Ecto neural progenitor cell (in vitro differentiated cells): Measurements from ENCODE around the gene FAM204A.

Experiments
- DNase-seq: peaks from one replicate; pipeline ENCODE4 v3.0.0-alpha.2; 2018; ENCODE audit warnings: low spot score

Gene FAM204A

DNA sequence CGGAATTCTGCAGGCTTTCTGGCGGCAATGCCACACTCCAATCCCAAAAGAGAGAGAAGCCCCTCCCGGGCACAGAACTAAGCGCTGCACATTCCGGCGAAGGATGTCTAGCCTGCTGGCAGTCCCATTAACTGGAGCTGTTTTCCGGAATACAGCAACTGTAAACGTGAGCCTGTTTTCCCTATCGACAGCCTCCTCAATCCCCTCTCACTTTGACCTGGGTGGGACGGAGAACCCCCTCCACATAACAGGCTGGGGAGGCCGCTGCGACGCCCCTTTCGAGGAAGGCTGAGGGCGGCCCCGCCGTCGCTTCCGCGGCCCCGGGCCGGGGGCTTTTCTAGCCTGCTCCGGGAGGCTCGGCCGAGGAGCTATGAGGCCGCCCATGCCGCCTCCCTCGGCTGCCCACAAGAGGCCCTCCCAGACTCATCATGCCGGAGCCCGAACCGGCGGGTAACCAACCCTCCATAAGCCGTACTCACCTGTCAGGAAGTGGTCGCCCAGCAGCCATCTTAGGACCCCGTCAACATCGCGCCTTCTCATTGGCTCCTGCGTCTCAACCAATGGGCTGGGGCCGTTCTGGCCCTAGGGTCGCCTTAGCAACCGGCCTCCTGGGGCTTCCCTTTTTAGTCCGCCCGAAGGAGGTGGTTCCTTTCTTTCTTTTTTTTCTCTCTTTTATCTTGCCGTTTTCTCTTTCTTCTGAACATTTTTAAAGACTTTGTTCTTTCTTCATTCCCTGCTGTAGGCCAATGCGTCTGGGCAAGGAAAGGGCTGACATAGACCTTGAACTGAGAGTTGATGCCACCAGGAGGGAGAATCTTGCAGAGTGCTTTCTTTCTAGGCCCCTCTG, at the start of gene FAM204A:
Gene FAM204A (minus strand): TSS at position 534 of the 847 bp plus-strand sequence. CDS start 5,909 bp downstream, outside the sequence.
- peak; percentile 98 for DNase-seq

DNA sequence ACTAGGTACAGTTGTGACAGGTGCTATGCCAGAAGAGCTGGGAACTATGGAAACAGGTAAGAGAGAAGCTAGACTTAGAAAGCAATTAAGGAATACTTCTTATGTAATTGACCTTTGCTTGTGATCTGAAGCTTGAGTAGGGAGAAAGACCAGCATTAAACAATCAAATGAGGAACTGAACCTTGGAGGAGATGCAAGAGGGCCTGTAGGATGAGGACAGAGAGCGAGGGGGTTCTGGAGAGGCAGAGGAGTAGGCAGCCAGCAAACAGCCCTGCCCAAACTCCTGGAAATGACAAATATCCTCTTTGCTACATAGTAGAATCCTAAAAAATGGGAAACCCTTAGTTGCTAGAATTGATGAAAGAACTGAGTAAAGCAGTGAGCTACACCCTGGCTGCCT, 41.6 kb upstream of the FAM204A start:
- no peak for DNase-seq

DNA sequence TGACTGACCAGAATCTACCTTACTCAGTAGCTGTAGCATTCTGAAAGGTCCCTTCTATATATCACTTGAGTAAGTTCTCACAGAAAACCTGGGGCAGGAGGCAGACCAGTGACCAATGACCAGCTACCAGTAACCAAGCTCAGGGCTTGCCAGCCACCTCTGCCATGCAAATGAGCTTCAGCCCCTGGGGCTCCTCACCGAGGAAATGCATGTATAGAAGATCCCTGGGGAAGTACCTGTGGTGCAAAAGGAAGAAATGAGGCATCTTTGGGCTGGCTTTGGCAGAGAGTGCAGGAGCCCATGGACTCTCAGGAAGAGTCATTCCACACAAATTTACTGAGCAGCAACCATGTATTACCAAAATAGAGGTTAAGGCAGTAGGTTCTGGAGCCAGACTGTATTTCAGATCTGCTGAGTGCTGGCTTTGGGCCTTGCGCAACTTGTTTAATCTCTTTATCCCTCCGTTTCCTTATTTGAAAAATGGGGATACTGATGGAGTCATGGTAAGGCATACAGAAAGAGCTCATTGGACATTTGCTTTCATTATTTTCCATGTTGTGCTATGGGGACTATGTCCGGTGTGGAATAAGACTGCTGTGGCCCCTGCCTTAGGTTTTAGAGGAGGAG, 41.1 kb upstream of the FAM204A start:
- no peak for DNase-seq

DNA sequence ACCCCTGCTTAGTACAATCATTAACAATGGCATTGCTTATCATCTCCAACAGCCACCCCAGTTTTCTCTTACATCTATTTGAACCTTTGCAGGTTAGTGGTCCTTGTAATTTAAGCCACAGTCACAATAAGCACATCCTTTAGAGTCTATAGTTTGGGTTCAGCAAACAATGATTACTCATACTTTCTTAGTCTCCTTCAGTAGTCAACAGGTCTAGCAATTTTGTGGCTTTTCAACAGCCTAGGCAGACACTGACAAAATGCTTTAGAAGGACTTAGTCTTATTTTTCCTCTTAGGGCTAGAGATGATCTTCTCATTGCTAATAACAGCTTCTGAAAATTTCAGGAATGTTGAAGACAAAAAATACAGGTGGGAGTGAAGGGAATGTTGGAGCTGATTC, 32.3 kb upstream of the FAM204A start:
- DNase-seq: no peak

DNA sequence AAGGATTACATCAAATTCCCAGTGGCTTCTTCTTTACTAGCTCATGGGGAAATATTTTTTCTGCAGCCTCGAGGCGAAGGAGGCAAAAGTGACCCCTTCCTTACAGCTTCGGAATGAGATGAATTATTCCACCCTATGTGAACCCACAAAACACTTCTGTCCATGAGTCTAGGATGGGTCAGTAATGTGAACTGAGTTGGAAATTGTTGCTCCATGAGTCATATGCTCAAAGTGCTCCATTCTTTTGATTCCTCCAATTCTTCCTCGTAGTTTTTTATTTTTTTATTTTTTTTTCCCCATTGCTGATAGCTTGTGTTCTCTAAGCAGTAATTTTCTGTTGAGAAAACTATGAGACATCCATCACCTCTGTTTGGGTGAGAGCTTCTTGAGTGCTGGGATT, 31.7 kb upstream of the FAM204A start:
- no peak for DNase-seq

DNA sequence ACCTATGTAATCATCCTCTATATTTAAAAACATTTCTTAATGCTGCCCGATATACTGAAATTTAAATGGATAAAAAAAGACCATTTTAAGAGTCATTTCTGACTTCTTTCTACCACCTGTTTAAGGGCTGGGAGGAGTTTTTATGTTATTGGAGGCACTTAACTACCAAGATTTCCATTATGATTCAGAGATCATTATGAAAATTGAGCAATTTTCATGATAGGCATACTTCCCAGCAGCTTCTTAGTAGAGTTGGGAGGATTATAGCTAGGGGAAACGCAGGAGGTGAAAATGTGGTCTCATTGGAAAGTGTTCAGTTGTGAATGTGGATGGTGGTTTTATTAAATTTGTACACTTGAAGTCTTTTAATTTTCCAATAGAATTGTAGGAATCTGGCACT, 28.4 kb upstream of the FAM204A start:
- no peak for DNase-seq

DNA sequence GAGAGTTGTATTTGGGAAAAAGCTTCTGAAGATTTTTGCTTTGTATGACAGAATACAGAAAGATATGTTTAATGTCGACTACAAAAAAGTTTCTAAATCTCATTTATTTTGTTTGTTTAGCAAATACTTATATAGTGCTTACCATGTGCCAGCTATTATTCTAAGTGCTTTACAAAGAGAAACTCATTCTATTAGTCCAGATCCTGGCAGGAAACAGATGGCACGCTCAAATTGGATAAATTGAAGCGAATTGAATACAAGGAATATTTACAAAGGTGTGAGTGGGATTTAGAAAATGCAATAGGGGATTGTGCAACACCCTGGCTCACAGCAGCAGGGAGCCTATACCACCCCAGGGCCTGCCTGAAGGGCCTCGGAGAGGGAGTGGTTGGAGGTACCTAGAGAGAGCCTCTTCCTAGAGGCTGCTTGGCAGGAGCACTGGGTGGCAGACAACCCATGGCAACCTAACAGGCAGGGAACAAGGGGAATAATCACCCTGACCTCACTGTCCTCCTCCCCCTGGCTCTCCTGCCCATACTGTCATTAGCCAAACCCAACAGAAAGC, 27.6 kb upstream of the FAM204A start:
- no peak for DNase-seq

DNA sequence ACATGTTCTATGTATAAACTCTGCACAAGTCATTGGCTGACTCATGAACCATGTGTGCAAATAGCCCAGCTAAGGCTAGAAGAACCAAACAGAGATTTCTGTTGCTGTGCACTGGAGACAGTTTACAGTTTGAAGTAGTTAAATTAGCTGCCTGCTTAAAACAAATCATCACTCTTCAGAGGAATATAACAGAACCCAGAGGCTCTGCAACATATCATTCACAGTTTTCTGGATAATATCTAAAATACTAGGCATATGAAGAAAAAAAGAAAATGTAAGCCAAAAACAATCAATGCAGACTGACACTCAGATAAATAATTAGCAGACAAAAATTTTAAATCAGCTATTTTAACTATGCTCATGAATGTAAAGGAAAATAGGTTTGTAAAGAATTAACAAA, 23.6 kb upstream of the FAM204A start:
- no peak for DNase-seq

DNA sequence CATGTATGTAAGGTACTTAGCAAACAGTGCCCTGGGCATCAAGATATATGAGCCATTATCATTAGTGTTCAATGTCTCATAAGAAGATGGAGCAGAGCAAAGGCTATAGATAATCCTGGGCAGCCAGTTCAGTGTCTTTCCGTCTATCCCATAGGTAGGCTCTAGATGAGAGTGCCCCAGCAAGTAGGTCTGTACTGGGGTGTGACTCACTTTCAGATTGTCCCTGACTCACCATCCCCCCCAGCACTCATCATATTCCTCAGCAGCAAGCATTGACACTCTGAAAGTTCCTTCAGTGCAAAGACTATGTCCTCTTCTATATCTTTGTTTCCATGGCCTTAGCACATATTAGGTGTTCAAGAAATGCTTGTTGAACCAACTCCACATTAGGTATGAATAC, 20.0 kb upstream of the FAM204A start:
- no peak for DNase-seq

DNA sequence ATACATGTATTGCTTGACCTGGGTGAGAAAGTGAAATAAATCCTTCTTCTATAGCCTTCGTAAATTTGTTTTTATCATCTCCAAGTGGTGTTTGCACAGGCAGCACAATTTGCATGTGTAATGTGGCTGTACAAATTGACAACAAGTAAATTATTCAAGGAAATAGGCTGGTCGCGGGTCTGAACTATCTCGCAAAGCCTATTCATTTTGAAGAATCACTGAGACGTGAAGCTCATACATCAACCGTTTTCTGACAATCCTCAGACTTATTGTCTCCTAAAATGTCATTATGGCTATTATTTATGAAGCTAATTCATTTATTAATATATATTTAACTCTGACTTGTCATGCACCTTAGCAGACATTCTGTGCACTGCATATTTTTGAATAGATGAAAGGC, 16.2 kb upstream of the FAM204A start:
- DNase-seq: no peak

DNA sequence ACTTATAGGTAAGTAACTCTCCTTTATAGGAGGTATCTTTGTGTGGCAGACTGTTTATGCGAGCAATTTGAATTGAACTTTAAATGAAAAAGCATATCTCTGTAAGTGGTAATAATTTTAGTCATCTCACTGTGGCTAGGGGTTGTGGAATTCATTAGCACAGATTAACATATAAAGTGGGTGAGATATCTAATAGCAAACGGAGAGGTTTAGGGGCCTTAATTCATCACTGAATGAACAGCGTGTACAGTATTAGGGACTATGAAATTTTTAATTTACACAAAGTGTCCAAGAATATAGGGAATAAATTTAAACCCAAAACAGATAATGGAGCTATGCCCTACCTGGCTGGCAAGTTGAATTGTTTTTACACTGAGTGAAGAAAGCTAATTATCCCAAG, 15.7 kb upstream of the FAM204A start:
- no peak for DNase-seq

DNA sequence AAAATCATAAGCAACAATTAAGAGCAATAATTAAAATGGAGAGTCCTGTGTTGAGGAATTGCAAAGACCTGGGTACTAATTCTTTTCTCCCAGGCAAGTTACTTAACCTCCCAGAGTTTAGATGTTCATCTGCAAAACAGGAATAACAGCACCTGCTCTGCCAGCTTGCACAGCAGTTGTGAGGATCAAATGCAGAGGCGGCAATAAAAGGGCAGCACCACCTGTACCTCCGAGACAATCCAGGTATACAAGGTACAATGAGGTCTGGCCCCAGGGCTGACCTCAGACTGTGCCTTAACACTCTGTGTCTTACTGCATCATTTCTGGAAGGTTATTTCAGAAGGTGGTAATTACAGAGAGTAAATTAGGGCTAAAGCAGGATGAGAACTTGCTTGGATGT, 14.5 kb upstream of the FAM204A start:
- no peak for DNase-seq

DNA sequence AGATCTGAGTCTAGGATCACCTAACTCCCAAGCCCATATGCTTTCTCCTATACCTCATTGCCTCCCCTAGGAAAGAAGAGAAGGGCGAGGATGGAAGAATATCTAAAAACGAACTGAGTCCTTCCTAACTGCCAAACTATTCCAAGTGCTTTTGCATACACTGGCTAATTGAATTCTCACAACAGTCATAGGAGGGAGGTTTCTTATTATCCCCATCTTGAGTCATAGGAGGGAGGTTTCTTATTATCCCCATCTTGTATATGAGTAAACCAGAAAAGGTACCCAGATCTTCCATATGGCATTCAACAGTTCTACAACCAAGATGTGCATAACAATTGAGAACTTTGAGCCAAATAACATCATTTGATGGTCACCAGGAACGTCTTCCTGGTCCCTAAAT, 13.1 kb upstream of the FAM204A start:
- no peak for DNase-seq

DNA sequence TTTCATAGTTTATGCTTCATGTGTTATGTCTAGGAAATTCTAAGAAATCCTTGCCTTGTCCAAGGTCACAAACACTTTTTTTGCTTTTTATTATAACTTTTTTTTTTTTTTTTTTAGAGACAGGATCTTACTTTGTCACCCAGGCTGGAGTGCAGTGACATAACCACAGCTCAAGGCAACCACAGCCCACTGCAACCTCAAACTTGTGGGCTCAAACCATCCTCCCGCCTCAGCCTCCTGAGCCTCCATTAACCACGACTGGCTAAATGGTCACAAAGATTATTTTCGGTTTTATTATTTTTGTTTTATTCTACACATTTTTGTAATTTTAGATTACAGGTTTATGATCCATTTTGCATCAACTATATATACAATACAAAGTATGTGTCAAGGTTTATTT, 7.1 kb upstream of the FAM204A start:
- no peak for DNase-seq

DNA sequence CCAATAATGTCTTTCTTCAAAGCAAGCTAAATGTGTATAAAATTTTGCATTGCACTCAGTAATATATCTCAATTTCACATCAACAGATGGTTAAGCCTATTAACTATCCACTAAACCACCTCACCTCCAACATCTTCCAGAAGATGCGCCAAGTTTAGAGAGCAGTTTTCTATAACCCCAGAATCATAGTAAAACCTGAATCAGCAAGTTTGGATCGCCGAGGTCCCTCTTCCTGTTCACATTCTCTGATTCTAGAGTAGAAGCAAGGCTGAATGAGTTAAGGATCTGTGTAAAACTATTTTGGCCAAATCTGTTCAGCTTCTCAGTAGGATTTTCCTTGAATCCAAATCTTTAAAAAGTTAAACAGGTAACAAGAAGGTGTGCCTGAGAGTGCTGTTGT, 1.4 kb upstream of the FAM204A start:
- DNase-seq: no peak

DNA sequence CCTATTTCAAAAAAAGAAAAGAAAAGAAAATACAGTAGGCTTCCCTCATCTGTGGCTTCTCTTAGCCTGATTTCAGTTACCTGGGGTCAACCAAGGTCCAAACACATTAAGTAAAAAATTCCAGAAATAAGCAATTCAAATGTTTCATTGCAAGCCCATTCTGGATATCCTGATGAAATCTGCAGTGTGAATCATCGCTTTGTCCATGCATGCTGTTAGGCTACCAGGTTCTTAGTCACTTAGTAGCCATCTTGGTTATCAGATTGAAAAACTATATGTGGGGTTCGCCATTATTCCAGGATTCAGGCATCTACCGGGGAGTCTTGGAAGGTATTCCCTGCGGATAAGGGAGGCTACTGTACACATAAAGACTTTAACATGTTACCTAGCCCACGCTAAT, 991 bp upstream of the FAM204A start:
- no peak for DNase-seq

DNA sequence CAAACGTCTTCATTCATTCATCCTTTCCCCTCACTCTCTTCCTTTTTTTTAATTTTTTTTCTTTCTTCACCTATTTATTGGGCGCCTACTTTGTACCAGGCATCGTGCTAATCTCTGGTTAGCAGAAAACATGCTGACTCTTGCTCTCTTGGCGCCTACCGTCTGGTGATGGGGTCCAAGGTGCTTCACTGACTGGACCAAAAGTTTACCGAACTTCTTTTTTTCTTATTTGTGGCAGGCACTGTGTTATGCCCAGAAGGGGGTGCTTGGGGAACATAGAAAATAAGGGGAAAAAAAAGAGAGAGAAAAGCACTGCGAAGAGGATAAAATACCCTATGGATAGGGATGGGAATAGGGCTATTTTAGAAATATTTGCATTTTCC, 505 bp upstream of the FAM204A start:
- no peak for DNase-seq

DNA sequence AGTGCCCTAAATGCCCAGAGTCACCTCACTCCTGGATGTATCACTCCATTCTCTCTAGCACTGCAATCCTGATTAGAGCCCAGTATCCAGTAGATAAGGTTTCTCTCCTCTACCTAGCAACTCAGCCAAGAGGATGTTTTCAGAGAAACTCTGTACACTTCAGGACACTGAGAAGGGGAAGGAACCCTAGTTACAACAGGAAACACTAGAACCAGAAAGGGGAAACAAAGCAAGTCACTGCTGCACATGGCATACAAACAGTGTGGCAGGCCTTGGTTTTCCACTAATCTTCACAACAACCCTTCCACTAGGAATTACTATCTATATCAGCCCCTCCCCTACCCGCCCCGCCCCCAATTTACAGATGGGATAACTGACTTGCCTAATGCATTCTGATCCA, 1.6 kb downstream of the FAM204A start:
- DNase-seq: no peak

DNA sequence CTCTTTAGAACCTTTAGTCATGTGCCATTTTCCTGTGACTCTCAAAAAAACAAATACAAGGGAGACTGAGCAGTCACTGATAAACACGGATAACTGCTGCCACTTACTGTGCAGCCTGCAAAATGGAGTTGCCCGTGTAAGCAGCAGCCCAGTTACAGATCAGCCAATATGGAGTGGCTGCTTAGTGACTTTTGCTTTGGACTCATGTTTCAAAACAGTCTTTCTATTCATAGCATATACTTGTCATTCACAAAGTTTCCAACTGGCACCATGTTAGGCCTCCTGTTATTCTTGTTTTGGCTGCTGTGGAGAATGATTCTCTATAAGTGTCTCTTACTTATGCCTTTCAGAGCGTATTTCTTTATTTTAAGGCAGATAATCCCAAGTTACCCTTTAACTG, 3.0 kb downstream of the FAM204A start:
- no peak for DNase-seq

DNA sequence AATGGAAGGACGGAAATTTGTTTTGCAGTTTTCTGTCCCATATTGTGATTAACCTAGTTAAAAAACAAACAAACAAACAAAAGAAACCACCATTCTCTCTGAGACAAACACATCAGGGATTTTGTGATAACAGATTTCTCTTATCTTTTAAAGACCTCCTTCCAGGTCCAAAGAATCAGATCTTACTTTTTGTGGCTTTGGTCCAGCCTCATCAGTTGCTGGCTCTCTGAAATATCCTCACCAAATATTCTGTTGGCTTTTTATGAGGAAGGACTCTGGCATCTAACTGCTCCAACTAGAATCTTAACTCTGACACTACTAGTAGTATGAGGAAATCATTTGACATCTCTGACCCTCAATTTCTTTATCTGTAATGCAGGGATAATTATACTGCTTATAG, 4.8 kb downstream of the FAM204A start:
- no peak for DNase-seq

DNA sequence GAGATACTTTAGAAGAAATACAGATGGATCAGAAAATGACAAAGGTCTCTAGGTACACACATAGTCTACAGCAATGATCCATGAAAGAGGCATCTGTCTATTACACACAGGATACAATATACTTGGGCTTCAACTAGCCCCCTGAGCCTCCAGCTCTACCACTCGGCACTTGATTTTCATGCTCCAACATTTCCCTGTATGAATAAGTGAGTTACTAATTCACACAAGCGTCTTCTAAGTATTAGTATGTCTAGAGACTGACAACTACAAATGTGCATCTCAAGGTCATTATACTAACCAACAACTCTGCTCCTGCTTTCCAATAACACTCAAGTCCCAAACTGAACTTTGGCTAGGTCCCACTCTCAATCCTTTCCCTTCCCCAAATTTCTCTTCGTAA, 8.3 kb downstream of the FAM204A start:
- DNase-seq: no peak

DNA sequence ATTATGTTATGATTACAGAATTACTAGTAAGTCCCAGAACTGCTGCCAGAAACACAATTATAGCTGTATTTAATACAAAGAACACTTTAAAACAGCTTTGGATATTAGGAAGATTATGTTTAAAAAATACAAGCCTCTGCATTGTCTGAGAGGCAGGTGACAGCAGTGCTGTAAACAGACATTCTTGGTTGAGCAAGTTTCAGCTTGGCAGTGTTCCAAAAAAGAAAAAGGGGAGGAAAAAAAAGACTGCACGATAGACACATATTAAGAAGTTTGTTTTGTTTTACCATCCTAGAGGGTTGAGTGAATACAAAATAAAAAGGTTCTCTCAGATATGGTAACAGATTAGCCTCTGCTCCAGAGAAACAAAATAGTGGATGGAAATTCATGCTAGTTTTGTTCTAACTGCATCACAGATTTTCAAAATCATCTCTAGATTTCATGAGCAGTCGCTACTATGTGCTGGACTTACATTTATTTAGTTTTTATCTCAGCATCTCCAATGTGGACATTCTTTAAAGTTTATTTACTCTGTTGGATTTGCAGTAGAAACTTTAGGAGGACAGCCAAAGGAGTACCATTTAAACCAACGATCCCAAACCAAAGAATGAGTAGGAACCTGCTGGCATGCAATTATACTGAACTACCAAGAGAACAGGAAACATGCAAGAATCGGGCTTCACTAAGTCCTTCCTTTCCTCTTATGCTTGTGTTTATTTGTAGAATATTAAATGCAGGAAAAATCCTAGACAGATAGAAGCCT, 9.0 kb downstream of the FAM204A start:
- DNase-seq: no peak

DNA sequence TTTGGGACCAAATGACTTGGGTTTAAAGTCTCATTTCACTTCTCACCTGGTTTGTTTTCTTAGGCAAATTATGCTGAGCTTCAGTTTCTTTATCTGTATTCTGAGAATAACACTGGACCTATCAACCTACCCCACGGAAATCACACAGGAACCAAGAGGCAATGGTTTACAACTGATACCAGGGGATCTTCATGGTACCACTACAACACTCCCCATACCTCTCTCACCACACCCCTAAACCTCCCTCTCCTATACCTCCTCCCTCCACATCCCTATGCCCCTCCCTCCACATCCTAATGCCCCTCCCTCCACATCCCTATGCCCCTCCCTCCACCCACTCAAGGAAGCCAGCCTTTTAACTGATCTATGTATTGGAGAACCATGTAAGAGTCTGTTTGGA, 9.9 kb downstream of the FAM204A start:
- no peak for DNase-seq
